Psoas muscle (tissue), 8 donors: ENCODE results near the gene ALK. TPM values are rescaled to one million over a fixed set of nuclear protein-coding genes. Genes with fewer than 3 reads are reported as not detected.

Experiments used
- ATAC-seq, 4 donors: fragments of 200-7000 bp; cut with Tn5 transposase; one replicate each; pipeline ENCODE4 v1.9.1; 2020; ENCODE audit warnings: moderate library complexity in 3 of 4, mild to moderate bottlenecking in 2 of 4
- DNase-seq, 2 donors: peaks; one replicate each; pipeline ENCODE4 v3.0.0-alpha.2; 2020
- H3K27ac ChIP-seq: fragments of 200-600 bp; one replicate; pipeline ENCODE4 v1.8.0; 2022
- H3K27me3 ChIP-seq, 3 donors: fragments of 200-600 bp in 1 of 3; one replicate each; pipeline versions ENCODE4 v1.6.1 to v1.8.0; 2013 to 2022; ENCODE audit warnings: low read length in 2 of 3, mild to moderate bottlenecking in 2 of 3, moderate library complexity in 1 of 3; ENCODE audit not compliant: insufficient read depth in 3 of 3
- H3K36me3 ChIP-seq, 2 donors: fragments of 200-600 bp in 1 of 2; one replicate each; pipeline versions ENCODE4 v1.6.1 to v1.8.0; 2013 to 2022; ENCODE audit warnings: low read depth in 1 of 2, mild to moderate bottlenecking in 1 of 2, moderate library complexity in 1 of 2; ENCODE audit not compliant: insufficient read depth in 1 of 2
- H3K4me1 ChIP-seq: fragments of 200-600 bp; one replicate; pipeline ENCODE4 v1.8.0; 2022
- H3K4me3 ChIP-seq: fragments of 200-600 bp; one replicate; pipeline ENCODE4 v1.8.0; 2022; ENCODE audit warnings: mild to moderate bottlenecking
- H3K9me3 ChIP-seq: fragments of 200-600 bp; one replicate; pipeline ENCODE4 v1.8.0; 2022
- WGBS, 3 donors: extraction: QIAGEN DNeasy Blood & Tissue Kit; methylation state at CpG; one replicate each; pipeline versions ENCODE4 v1.1.6 to v1.1.7; 2013; 5-methylcytosine and 5-hydroxymethylcytosine counted together
- intact Hi-C, 2 donors: fragments of 100-400 bp; cut with DNase I; formaldehyde crosslinking; loops; one replicate each; pipeline versions ENCODE4 v1.11.0 to v1.14.2; 2022
- polyA plus RNA-seq, 3 donors: library from polyadenylated mRNA; stranded (reverse); fragments of 200-250 nt; gene quantifications; one replicate each; pipeline ENCODE4 v1.2.3, GENCODE V29; 2013
- total RNA-seq, 4 donors: library from RNA; stranded (reverse); fragmentation: NEBNext Ultra II Directional in 2 of 4; extraction: Animal tissue kit (Norgen Biotek cat#: 25700) in 2 of 4; gene quantifications; one replicate each; pipeline versions ENCODE4 v1.2.1 to v1.2.4, GENCODE V29; 2021 to 2023
- TF ChIP-seq, protein P1 (sequence below): fragments of 200-600 bp; IDR thresholded peaks from one replicate; pipeline ENCODE4 v1.8.0; 2022; ENCODE audit warnings: antibody characterized with exemption
- donor health status: healthy with polysubstance abuse.
- donor health status: DM: no; HTN: no; CAD: no; lungs with moderate emphysema.
- donor health status: Bipolar disorder and iron deficiency.
- donor health status: healthy.
- donor health status: DM: yes; HTN: yes; CAD: no.
- donor health status: DM: no; HTN: no; CAD: no.
- donor health status: DM: no; HTN: no; CAD: no.
- donor health status: DM: yes; HTN: yes; CAD: no.

Gene ALK
- total and polyA plus RNA-seq, 7 donors: 0.03 to 0.32 (median 0.08) TPM; not detected in 2

DNA sequence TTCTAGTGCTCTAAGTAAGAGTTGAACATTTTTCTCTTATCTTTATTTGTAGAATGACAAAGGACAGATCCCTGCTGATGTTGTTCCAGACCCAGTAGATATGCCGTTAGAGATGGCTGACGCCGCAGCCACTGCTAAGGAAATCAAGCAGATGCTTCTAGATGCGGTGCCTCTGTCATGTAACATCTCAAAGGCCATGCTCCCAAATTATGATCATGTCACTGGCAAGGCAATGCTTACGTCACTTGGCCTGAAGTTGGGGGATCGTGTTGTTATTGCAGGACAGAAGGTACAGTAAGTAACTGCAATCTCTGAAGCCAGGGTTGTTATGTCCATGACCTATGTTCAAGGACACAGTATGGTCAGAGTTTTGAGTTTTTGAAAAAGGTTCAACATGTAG is 777.7 kb downstream of the ALK start:
- intact Hi-C loops: no loop called here
- H3K4me1 ChIP-seq: no peaks in the 10 kb centered on the region
- no peak overlapping the region for H3K4me3 ChIP-seq
- TF ChIP-seq, protein P1, sequence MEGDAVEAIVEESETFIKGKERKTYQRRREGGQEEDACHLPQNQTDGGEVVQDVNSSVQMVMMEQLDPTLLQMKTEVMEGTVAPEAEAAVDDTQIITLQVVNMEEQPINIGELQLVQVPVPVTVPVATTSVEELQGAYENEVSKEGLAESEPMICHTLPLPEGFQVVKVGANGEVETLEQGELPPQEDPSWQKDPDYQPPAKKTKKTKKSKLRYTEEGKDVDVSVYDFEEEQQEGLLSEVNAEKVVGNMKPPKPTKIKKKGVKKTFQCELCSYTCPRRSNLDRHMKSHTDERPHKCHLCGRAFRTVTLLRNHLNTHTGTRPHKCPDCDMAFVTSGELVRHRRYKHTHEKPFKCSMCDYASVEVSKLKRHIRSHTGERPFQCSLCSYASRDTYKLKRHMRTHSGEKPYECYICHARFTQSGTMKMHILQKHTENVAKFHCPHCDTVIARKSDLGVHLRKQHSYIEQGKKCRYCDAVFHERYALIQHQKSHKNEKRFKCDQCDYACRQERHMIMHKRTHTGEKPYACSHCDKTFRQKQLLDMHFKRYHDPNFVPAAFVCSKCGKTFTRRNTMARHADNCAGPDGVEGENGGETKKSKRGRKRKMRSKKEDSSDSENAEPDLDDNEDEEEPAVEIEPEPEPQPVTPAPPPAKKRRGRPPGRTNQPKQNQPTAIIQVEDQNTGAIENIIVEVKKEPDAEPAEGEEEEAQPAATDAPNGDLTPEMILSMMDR: no peak
- H3K36me3 ChIP-seq: peaks cover 0 to 35% of the 10 kb centered on the region in 2 donors
- DNase-seq (no peak), ATAC-seq (peak in 1 of 4 donors; percentile 27)
- H3K27ac ChIP-seq: no peak overlapping the region
- peaks cover 4% of the 10 kb centered on the region for H3K9me3 ChIP-seq
- H3K27me3 ChIP-seq: no peaks in the 10 kb centered on the region
- 74 to 92% (median 87%) methylated on average over 6 of the region's 6 CpGs for WGBS, 3 donors

Other genes with a start within 250 kb of the ALK start
- 10 to 100 TPM; 48.0 to 98.0 (median 57.2) TPM for gene YPEL5, start 225.4 kb upstream of the ALK start, total RNA-seq
- 10 to 100 TPM; 23.2 to 55.4 (median 42.2) TPM for gene YPEL5, start 225.4 kb upstream of the ALK start, polyA plus RNA-seq